Measurements from ENCODE around the gene PUS7. TPM values are rescaled to one million over a fixed set of nuclear protein-coding genes. Genes with fewer than 3 reads are reported as not detected.
"Not testable (repeated sequence)": the region's sequence is repeated elsewhere in the genome, so short reads cannot be mapped to it uniquely, and the experiment has no call there.

PUS7 gene
- total RNA-seq, 1 experiment from 2014 or later, result 27.4 TPM

GRCh38 chr7:105519353-105519752 lies 2.7 kb downstream of the PUS7 start:
- Histone ChIP-seq H3K27me3 (no peaks in the 10 kb centered on the region), H3K9me3 (no peaks in the 10 kb centered on the region; the same call in 1 of the 2 replicates), H3K36me3 (peaks cover 2% of the 10 kb centered on the region; the same call in 1 of the 2 replicates), H3K4me3 (no peak overlapping the region)
- no peak for DNase-seq

- not testable (repeated sequence) for H3K4me3 ChIP-seq, H3K36me3 ChIP-seq, H3K27me3 ChIP-seq, H3K9me3 ChIP-seq, DNase-seq
Measured at GRCh38 chr7:105515610-105516009, 6.5 kb downstream of the PUS7 start.

- H3K9me3 ChIP-seq, result no peaks in the 10 kb centered on the region
- DNase-seq, result no peak
Measured at GRCh38 chr7:105512926-105513526, 9.0 kb downstream of the PUS7 start.

GRCh38 chr7:105512415-105512814 lies 9.7 kb downstream of the PUS7 start:
- no peak for DNase-seq

More at GRCh38 chr7:105512926-105513526, 9.0 kb downstream of the PUS7 start:
- no peaks in the 10 kb centered on the region; the same call in 1 of the 2 replicates for H3K36me3 ChIP-seq
- no peak overlapping the region for H3K4me3 ChIP-seq
- no peaks in the 10 kb centered on the region for H3K27me3 ChIP-seq

GRCh38 chr7:105502173-105502572 lies 19.9 kb downstream of the PUS7 start:
- Histone ChIP-seq H3K36me3 (peaks cover 24% of the 10 kb centered on the region), H3K4me3 (no peak overlapping the region), H3K27me3 (no peaks in the 10 kb centered on the region), H3K9me3 (no peaks in the 10 kb centered on the region)
- no peak for DNase-seq

More at GRCh38 chr7:105512415-105512814, 9.7 kb downstream of the PUS7 start:
- Histone ChIP-seq H3K27me3 (no peaks in the 10 kb centered on the region), H3K36me3 (no peaks in the 10 kb centered on the region; the same call in 1 of the 2 replicates), H3K9me3 (no peaks in the 10 kb centered on the region), H3K4me3 (no peak overlapping the region)

GRCh38 chr7:105497016-105497415 lies 25.1 kb downstream of the PUS7 start:
- H3K36me3 ChIP-seq, result peaks cover 5% of the 10 kb centered on the region
- no peak overlapping the region for H3K4me3 ChIP-seq
- H3K27me3 ChIP-seq, result no peaks in the 10 kb centered on the region
- no peak for DNase-seq
- no peaks in the 10 kb centered on the region for H3K9me3 ChIP-seq

- no peaks in the 10 kb centered on the region for H3K9me3 ChIP-seq
- H3K36me3 ChIP-seq, result peaks cover 5% of the 10 kb centered on the region
- H3K4me3 ChIP-seq, result no peak overlapping the region
- no peak for DNase-seq
- no peaks in the 10 kb centered on the region for H3K27me3 ChIP-seq
Measured at GRCh38 chr7:105496521-105496920, 25.6 kb downstream of the PUS7 start.

- H3K9me3 ChIP-seq, result no peaks in the 10 kb centered on the region
- peak; percentile 66 for DNase-seq
- no peak overlapping the region for H3K4me3 ChIP-seq
- peaks cover 5% of the 10 kb centered on the region for H3K36me3 ChIP-seq
- no peaks in the 10 kb centered on the region for H3K27me3 ChIP-seq
Measured at GRCh38 chr7:105493923-105494315, 28.2 kb downstream of the PUS7 start.

- DNase-seq, result no peak
- Histone ChIP-seq H3K36me3 (peaks cover 5% of the 10 kb centered on the region), H3K4me3 (no peak overlapping the region)
Measured at GRCh38 chr7:105493196-105493922, 28.7 kb downstream of the PUS7 start.

GRCh38 chr7:105489409-105489808 lies 32.7 kb downstream of the PUS7 start:
- Histone ChIP-seq H3K9me3 (no peaks in the 10 kb centered on the region), H3K27me3 (no peaks in the 10 kb centered on the region), H3K36me3 (peaks cover 14% of the 10 kb centered on the region), H3K4me3 (no peak overlapping the region)
- no peak for DNase-seq

More at GRCh38 chr7:105493196-105493922, 28.7 kb downstream of the PUS7 start:
- Histone ChIP-seq H3K27me3 (no peaks in the 10 kb centered on the region), H3K9me3 (no peaks in the 10 kb centered on the region)

- Histone ChIP-seq H3K9me3 (no peaks in the 10 kb centered on the region), H3K36me3 (peaks cover 14% of the 10 kb centered on the region)
Measured at GRCh38 chr7:105487579-105488571, 34.2 kb downstream of the PUS7 start.

GRCh38 chr7:105480931-105481330 lies 41.1 kb downstream of the PUS7 start:
- no peak for DNase-seq
- Histone ChIP-seq H3K9me3 (no peaks in the 10 kb centered on the region), H3K27me3 (no peaks in the 10 kb centered on the region), H3K4me3 (no peak overlapping the region), H3K36me3 (peaks cover 16% of the 10 kb centered on the region)

More at GRCh38 chr7:105487579-105488571, 34.2 kb downstream of the PUS7 start:
- no peak overlapping the region for H3K4me3 ChIP-seq
- DNase-seq, result peak; percentile 0
- no peaks in the 10 kb centered on the region for H3K27me3 ChIP-seq

GRCh38 chr7:105478606-105479005 lies 43.5 kb downstream of the PUS7 start:
- Histone ChIP-seq H3K36me3 (peaks cover 16% of the 10 kb centered on the region), H3K9me3 (no peaks in the 10 kb centered on the region), H3K4me3 (no peak overlapping the region), H3K27me3 (no peaks in the 10 kb centered on the region)
- DNase-seq, result no peak

GRCh38 chr7:105477908-105478307 lies 44.2 kb downstream of the PUS7 start:
- Histone ChIP-seq H3K27me3 (no peaks in the 10 kb centered on the region), H3K9me3 (no peaks in the 10 kb centered on the region), H3K4me3 (no peak overlapping the region), H3K36me3 (peaks cover 16% of the 10 kb centered on the region)
- DNase-seq, result no peak

GRCh38 chr7:105474045-105474444 lies 48.0 kb downstream of the PUS7 start:
- no peak overlapping the region for H3K4me3 ChIP-seq
- no peaks in the 10 kb centered on the region for H3K27me3 ChIP-seq
- peaks cover 13% of the 10 kb centered on the region for H3K36me3 ChIP-seq
- H3K9me3 ChIP-seq, result no peaks in the 10 kb centered on the region
- no peak for DNase-seq

- Histone ChIP-seq H3K9me3 (no peaks in the 10 kb centered on the region), H3K36me3 (peaks cover 8% of the 10 kb centered on the region), H3K27me3 (no peaks in the 10 kb centered on the region), H3K4me3 (no peak overlapping the region)
- peak; percentile 74 for DNase-seq
Measured at GRCh38 chr7:105473163-105473562, 48.9 kb downstream of the PUS7 start.

- Histone ChIP-seq H3K4me3 (no peak overlapping the region), H3K27me3 (no peaks in the 10 kb centered on the region), H3K36me3 (peaks cover 3% of the 10 kb centered on the region; the same call in 1 of the 2 replicates), H3K9me3 (no peaks in the 10 kb centered on the region)
- no peak for DNase-seq
Measured at GRCh38 chr7:105470846-105471245, 51.2 kb downstream of the PUS7 start.
